Dermis blood vessel endothelial cell (primary cell): Measurements from ENCODE around the gene MIA. TPM values are rescaled to one million over a fixed set of nuclear protein-coding genes. Genes with fewer than 3 reads are reported as not detected.
"Not testable (repeated sequence)": the region's sequence is repeated elsewhere in the genome, so short reads cannot be mapped to it uniquely, and the experiment has no call there.

Experiments used
- DNase-seq: peaks from one replicate; pipeline ENCODE4 v3.0.0; 2010
- total RNA-seq: library from RNA; depleted of rRNA; stranded (reverse); fragments of >200 nt; gene quantifications from 2 replicates; pipeline ENCODE4 v1.2.3, GENCODE V29; 2014

Gene MIA
- total RNA-seq, 1 donor from 2014 or later = 0.68 TPM

DNA sequence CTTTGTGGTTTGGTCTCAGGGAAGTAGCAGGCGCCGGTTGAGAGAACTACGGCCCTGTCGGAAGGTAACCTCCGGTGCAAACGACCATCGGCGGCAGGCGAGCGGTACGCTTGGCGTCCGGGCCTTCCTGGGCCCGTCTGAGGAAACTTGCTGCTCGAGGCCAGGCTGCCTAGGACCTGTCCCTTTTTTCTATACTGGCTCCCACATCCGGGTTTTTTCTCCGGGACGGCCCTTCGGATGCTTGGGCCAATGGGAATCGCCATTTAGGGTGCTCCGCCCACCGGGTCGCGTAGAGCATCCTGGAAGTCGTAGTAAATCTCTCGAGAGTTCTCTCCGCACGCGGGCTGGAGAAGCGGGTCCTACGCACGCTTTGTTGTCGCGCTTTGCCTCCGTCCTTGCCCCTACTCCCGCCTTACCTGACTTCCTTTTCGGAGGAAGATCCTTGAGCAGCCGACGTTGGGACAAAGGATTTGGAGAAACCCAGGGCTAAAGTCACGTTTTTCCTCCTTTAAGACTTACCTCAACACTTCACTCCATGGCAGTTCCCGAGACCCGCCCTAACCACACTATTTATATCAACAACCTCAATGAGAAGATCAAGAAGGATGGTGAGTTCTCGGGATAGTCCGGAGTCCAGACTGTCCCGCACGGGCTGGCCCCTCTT, 24.3 kb upstream of the MIA start, which contains the start of gene SNRPA:
Gene SNRPA, plus strand, starts transcription at position 330 of the 664 bp plus-strand sequence. Its CDS starts 206 bp downstream, at position 536.
- peak; percentile 99 for DNase-seq

DNA sequence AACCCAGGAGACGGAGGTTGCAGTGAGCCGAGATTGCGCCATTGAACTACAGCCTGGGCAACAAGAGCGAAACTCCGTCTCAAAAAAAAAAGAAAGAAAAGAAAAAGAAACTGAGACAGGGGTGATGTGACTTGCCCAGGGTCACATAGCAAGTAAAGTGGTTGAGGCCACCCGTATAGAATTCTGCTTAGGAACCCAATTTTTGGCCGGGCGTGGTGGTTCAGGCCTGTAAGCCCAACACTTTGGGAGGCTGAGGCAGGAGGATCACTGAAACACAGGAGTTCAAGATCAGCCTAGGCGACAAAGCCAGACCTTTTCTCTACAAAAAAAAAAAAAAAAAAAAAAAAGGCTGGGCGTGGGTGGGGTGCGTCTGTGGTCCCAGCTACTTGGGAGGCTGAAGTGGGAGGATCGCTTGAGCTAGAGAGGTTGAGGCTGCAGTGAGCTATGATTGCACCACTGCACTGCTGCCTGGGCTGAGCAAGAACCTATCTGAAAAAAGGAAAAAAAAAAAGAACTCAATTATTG, 23.0 kb upstream of the MIA start:
- DNase-seq = no peak

GRCh38 chr19:40754611-40755247, 20.6 kb upstream of the MIA start:
- DNase-seq = no peak

- DNase-seq = no peak
Measured at GRCh38 chr19:40755248-40755624, 20.1 kb upstream of the MIA start.

DNA sequence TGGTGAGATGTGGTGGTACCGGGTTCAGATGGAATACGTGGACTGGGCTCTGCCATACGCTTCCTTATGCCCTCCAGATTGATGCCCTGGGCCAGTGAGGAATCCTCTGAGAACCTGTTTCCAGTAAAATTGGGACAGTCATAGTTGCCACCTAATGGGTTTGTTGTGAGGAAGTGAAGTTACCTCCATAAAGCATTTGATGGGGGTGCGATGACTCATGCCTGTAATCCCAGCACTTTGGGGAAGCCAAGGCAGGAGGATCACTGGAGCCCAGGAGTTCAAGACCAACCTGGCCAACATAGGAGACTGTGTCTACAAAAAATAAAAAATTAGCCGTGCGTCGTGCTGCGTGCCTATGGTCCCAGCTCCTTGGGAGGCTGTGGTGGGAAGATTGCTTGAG, 19.5 kb upstream of the MIA start:
- DNase-seq = no peak

GRCh38 chr19:40756502-40757110, 18.7 kb upstream of the MIA start:
- DNase-seq = no peak

DNA sequence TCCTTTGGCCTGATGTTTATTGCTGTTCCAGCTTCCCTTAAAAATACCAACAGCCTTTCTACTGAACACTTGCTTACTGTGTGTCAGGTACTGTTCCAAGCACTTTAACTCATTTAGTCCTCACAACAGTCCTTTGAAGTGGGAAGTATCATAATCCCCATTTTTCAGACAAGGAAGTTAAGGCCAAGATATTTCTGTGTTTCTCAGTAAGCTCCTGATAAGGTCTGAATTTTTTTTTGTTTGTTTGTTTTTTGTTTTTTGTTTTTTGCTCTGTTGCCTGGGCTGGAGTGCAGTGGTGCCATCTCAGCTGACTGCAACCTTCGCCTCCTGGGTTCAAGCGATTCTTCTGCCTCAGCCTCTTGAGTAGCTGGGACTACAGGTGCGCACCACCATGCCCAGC, 16.8 kb upstream of the MIA start:
- no peak for DNase-seq

DNA sequence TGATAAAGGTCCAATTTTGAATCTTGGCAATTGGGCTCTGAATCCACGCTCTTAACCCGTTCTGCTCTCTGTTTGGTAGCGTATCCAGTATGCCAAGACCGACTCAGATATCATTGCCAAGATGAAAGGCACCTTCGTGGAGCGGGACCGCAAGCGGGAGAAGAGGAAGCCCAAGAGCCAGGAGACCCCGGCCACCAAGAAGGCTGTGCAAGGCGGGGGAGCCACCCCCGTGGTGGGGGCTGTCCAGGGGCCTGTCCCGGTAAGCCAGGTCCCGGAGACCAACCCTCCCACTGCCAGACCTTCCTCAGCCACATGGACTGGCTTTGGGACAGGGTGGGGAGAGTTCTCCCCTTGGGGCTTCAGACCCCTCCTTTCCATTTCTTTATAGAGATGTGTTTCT, 16.0 kb upstream of the MIA start:
- DNase-seq = no peak

DNA sequence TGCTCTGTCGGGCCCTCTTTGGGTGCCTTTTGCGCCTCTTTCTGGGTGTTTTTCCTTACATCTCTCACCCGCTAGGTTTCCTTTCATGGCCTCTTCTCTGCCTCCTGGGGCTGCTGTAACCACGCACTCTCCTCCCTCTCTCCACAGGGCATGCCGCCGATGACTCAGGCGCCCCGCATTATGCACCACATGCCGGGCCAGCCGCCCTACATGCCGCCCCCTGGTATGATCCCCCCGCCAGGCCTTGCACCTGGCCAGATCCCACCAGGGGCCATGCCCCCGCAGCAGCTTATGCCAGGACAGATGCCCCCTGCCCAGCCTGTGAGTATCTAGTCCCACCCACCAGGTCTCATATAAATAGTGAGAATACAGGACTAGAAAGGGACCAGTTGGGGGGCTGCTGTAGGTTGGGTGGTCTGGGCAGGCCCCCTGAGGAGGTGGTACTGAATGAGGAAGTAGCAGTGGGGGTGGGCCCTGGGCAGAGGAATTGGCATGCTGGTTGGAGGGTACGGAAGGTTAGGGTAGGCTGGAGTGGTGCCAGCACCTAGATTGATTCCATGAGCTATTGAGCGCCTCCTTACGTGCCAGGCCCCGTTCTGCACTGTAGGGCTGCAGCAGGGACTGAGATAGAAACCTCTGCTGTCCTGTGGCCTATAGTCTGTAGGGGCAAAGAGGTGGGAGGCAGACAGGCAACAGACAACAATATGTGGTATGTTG, 12.4 kb upstream of the MIA start:
- DNase-seq = no peak

DNA sequence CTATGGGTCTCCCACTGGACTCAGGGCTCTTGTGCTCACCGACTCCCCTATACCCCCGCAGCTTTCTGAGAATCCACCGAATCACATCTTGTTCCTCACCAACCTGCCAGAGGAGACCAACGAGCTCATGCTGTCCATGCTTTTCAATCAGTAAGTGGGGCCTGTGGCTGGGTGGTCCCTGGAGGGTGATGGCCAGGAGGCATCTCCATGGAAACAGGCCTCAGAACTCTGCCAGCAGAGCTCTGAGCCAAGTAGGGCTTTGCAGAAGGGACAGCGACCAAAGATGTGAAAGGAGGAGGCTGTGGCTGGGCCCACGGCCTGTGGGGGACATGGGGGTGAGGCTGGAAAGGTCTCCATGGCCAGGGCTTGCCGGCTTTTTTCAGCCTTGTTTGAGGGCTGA, 11.8 kb upstream of the MIA start:
- DNase-seq = no peak

GRCh38 chr19:40763963-40764362, 11.4 kb upstream of the MIA start:
- no peak for DNase-seq

DNA sequence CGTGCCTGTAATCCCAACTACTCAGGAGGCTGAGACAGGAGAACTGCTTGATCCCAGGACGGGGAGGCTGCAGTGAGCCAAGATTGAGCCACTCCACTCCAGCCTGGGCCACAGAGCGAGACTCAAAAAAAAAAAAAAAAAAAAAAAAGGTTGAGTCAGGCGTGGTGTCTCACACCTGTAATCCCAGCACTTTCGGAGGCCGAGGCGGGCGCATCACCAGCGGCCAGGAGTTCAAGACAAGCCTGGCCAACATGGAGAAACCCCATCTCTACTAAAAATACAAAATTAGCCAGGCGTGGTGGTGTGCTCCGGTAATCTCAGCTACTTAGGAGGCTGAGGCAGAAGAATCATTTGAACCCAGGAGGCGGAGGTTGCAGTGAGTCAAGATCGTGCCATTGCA, 8.9 kb upstream of the MIA start:
- not testable (repeated sequence) for DNase-seq

GRCh38 chr19:40768869-40769268, 6.5 kb upstream of the MIA start:
- no peak for DNase-seq

DNA sequence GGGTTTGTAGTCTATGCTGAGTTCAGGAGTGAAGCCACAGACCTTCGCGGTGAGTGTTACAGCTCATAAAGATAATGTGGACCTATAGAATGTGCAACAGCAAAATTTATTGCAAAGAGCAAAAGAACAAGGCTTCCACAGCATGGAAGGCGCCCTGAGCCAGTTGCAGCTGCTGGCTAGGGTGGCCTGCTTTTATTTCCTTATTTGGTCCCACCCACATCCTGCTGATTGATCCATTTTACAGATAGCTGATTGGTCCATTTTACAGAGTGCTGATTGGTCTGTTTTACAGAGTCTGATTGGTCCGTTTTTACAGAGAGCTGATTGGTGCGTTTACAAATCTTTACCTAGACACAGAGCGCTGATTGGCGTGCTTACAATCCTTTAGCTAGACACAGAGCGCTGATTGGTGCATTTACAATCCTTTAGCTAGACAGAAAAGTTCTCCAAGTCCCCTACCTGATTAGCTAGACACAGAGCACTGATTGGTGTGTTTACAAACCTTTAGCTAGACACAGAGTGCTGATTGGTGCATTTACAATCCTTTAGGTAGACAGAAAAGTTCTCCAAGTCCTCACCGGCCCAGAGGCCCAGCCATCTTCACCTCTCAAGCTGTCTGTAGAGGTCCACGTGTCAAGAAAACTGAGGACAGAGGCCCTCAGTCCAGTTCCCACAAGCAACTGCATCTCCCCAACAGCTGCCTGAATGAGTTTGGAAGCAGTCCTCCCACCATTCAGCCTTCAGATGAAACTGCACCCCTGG, 4.0 kb upstream of the MIA start:
- DNase-seq = not testable (repeated sequence)

GRCh38 chr19:40775632-40776022, 306 bp downstream of the MIA start:
- DNase-seq = no peak

- no peak for DNase-seq
Measured at GRCh38 chr19:40776364-40776763, 1.0 kb downstream of the MIA start.

DNA sequence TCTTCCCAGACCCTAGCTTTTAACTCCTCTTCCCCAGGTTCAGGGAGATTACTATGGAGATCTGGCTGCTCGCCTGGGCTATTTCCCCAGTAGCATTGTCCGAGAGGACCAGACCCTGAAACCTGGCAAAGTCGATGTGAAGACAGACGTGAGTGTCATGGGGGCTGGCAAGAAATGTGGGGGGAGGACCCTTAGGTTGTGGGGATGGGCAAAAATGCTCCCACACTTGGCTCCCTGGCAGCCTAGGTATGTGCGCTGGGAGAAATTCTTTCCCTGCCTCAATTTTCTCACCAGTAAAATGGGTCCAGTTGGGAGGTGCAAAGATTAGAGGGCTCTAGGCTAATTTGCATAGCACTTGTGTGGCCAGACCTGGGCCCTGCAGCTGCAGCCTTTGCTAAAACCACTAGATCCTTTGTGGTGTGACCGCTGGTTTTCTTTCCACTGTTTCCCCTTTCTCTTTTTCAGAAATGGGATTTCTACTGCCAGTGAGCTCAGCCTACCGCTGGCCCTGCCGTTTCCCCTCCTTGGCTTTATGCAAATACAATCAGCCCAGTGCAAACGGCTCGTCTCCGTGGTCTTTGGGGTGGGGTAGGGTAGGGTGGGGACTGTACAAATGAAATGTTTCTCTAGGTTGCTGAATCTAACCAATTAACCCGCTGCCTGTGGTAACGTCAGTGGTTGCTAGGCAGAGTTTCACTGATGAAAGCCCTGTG, 1.8 kb downstream of the MIA start:
- peak; percentile 95 for DNase-seq

DNA sequence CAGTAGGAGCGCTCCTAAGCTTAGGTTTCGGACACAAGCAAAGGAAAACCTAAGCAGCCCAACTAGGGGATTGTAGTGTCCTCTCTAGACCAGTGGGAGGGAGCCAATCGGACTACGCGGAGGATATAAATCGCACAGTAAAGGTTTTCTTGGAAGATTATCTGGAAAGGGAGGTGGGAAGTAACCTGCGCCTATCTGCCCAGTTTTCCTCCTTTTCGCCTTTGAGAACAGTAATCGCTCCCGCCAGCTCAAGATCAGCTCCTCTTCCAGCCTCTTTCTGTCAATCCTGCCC, 2.3 kb downstream of the MIA start:
- DNase-seq = no peak

GRCh38 chr19:40777937-40778705, 2.8 kb downstream of the MIA start, which contains the start of gene RAB4B:
RAB4B (plus strand) TSS chr19:40778247; CDS start chr19:40778376, 129 bp downstream.
- DNase-seq = peak; percentile 100

DNA sequence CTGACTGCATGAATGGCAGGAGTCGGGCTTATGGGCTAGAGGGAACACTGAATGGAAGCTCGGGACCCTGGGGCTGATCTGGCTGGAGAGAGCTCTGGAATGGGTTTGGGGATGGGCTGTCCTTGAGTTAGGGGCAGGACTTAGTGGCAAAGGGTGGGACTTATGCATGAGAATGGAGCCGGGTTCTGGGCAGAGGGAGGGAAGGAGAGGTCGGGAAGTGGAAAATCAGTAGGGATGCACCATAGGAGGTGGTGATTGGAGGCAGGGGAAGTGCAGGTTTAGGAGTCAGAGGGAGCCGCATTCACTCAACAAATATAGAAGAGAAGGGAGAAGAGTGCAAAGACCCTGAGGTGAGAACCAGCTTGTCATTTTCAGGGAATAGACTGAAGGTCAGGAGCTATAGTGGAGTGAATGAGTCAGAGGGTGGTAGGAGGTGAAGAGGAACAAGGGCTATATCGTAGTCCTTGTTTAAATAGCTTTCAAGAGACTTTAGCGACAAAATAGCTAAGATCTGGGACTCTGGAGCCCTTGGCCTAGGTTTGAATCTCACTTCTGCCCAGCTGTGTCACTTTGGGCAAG, 3.5 kb downstream of the MIA start:
- peak; percentile 43 for DNase-seq

GRCh38 chr19:40780582-40780981, 5.3 kb downstream of the MIA start:
- DNase-seq = no peak
